IMR-90 (cell line): Measurements from ENCODE around the gene SNAPC2. TPM values are rescaled to one million over a fixed set of nuclear protein-coding genes. Genes with fewer than 3 reads are reported as not detected.

ENCODE experiments used
- ATAC-seq: fragments of 200-7000 bp; cut with Tn5 transposase; 2 replicates; pipeline ENCODE4 v1.9.1; 2020; ENCODE audit warnings: low read depth, mild to moderate bottlenecking, moderate library complexity
- BruUV-seq: library from RNA; stranded (reverse); fragments of 400-500 nt; replicated peaks from 2 replicates; lab custom pipeline; 2021; lab: Mats Ljungman, UMichigan
- CTCF ChIA-PET: fragments of 300-600 bp; formaldehyde crosslinking; extraction: SDS; loops from one replicate; lab custom pipeline; 2021; ENCODE audit warnings: antibody characterized with exemption; lab: Yijun Ruan, JAX
- POLR2A ChIA-PET: fragments of 300-600 bp; sonication (Branson Sonifier 250); formaldehyde crosslinking; loops from one replicate; lab custom pipeline; 2022; ENCODE audit warnings: antibody characterized with exemption; ENCODE audit not compliant: unreplicated experiment; lab: Charles Lee
- DNase-seq: peaks from one replicate; pipeline ENCODE4 v3.0.0; 2013
- H2AFZ ChIP-seq: replicated peaks from 2 replicates; pipeline ENCODE3; 2013; ENCODE audit warnings: low read length, mild to moderate bottlenecking; ENCODE audit not compliant: poor library complexity
- H2AK5ac ChIP-seq: 2 replicates; pipeline ENCODE4 v1.6.1; 2013; ENCODE audit warnings: low read depth, low read length, inconsistent platforms
- H2AK9ac ChIP-seq: replicated peaks from 2 replicates; pipeline ENCODE3; 2013; ENCODE audit warnings: mild to moderate bottlenecking, low read depth, low read length, moderate library complexity; ENCODE audit not compliant: poor library complexity
- H2BK120ac ChIP-seq: 2 replicates; pipeline ENCODE4 v1.6.1; 2013; ENCODE audit warnings: low read depth, low read length, inconsistent platforms
- H2BK15ac ChIP-seq: 3 replicates; pipeline ENCODE4 v1.6.1; 2013; ENCODE audit warnings: low read depth, low read length, inconsistent platforms
- H2BK20ac ChIP-seq: 2 replicates; pipeline ENCODE4 v1.6.1; 2013; ENCODE audit warnings: low read depth, mild to moderate bottlenecking, inconsistent platforms, low read length, moderate library complexity
- H2BK5ac ChIP-seq: 2 replicates; pipeline ENCODE4 v1.6.1; 2013; ENCODE audit warnings: mild to moderate bottlenecking, low read depth, low read length, inconsistent platforms; ENCODE audit not compliant: poor library complexity, severe bottlenecking
- H3K14ac ChIP-seq: replicated peaks from 2 replicates; pipeline ENCODE4 v1.6.1; 2013; ENCODE audit warnings: low read depth, low read length, inconsistent platforms
- H3K18ac ChIP-seq: 2 replicates; pipeline ENCODE4 v1.6.1; 2013; ENCODE audit warnings: low read depth, low read length, control low read depth
- H3K23ac ChIP-seq: 2 replicates; pipeline ENCODE4 v1.6.1; 2013; ENCODE audit warnings: low read depth, low read length, inconsistent platforms
- H3K27ac ChIP-seq: 2 replicates; pipeline ENCODE4 v1.5.1; 2013; ENCODE audit warnings: mild to moderate bottlenecking, control low read depth, low read length; ENCODE audit not compliant: insufficient read depth
- H3K27me3 ChIP-seq: 2 replicates; pipeline ENCODE4 v1.6.1; 2013; ENCODE audit warnings: low read length; ENCODE audit not compliant: control insufficient read depth, insufficient read depth
- H3K36me3 ChIP-seq: 2 replicates; pipeline ENCODE4 v1.6.1; 2013; ENCODE audit warnings: low read length, mixed read lengths; ENCODE audit not compliant: control insufficient read depth, insufficient read depth
- H3K4ac ChIP-seq: 2 replicates; pipeline ENCODE4 v1.6.1; 2013; ENCODE audit warnings: low read depth, low read length, inconsistent platforms
- H3K4me1 ChIP-seq: 2 replicates; pipeline ENCODE4 v1.6.1; 2013; ENCODE audit warnings: low read length, mixed read lengths; ENCODE audit not compliant: control insufficient read depth, insufficient read depth
- H3K4me2 ChIP-seq: 2 replicates; pipeline ENCODE4 v1.6.1; 2013; ENCODE audit warnings: low read depth, mild to moderate bottlenecking, control low read depth, low read length, moderate library complexity
- H3K4me3 ChIP-seq: 2 replicates; pipeline ENCODE4 v1.5.1; 2013; ENCODE audit warnings: low read depth, mild to moderate bottlenecking, control low read depth, low read length, moderate library complexity; ENCODE audit not compliant: insufficient read depth
- H3K56ac ChIP-seq: 2 replicates; pipeline ENCODE4 v1.6.1; 2013; ENCODE audit warnings: low read length, inconsistent platforms; ENCODE audit not compliant: insufficient read depth; ENCODE audit errors: extremely low read depth
- H3K79me1 ChIP-seq, 2 experiments: 2 replicates each; pipeline ENCODE4 v1.6.1; 2013; ENCODE audit warnings: low read length in 2 of 2, inconsistent platforms in 1 of 2, low read depth in 1 of 2
- H3K9ac ChIP-seq: 2 replicates; pipeline ENCODE4 v1.6.1; 2013; ENCODE audit warnings: low read depth, low read length, control low read depth
- H3K9me1 ChIP-seq: 2 replicates; pipeline ENCODE4 v1.6.1; 2013; ENCODE audit warnings: low read length, inconsistent platforms; ENCODE audit not compliant: insufficient read depth
- H3K9me3 ChIP-seq: 2 replicates; pipeline ENCODE4 v1.6.1; 2013; ENCODE audit warnings: low read length; ENCODE audit not compliant: control insufficient read depth, insufficient read depth
- H4K20me1 ChIP-seq: 2 replicates; pipeline ENCODE4 v1.6.1; 2013; ENCODE audit warnings: low read length, inconsistent platforms; ENCODE audit not compliant: insufficient read depth
- H4K5ac ChIP-seq: 2 replicates; pipeline ENCODE4 v1.6.1; 2013; ENCODE audit warnings: mild to moderate bottlenecking, low read depth, low read length, control low read depth
- H4K8ac ChIP-seq, 2 experiments: 2 replicates each; pipeline ENCODE4 v1.6.1; 2013; ENCODE audit warnings: low read depth in 2 of 2, low read length in 2 of 2, control low read depth in 1 of 2, inconsistent platforms in 1 of 2
- H4K91ac ChIP-seq: 2 replicates; pipeline ENCODE4 v1.6.1; 2013; ENCODE audit warnings: low read depth, low read length, inconsistent platforms; ENCODE audit not compliant: insufficient read depth
- BHLHE40 ChIP-seq: fragments of 150-350 bp; IDR thresholded peaks from 2 replicates; pipeline ENCODE4 v1.6.1; 2016; ENCODE audit warnings: mild to moderate bottlenecking, low read depth, low read length
- CEBPB ChIP-seq: IDR thresholded peaks from 2 replicates; pipeline ENCODE4 v1.6.1; 2012; ENCODE audit warnings: low read depth, low read length, improper control_type of control experiment
- CHD1 ChIP-seq: IDR thresholded peaks from 2 replicates; pipeline ENCODE4 v1.6.1; 2012; ENCODE audit warnings: low read depth, low read length, improper control_type of control experiment
- CTCF ChIP-seq: conservative IDR thresholded peaks from 2 replicates; pipeline ENCODE4 v1.5.1; 2012; ENCODE audit warnings: mild to moderate bottlenecking, low read depth, low read length, improper control_type of control experiment
- ELK1 ChIP-seq: fragments of 150-350 bp; IDR thresholded peaks from 2 replicates; pipeline ENCODE4 v1.6.1; 2016; ENCODE audit warnings: low read depth, mild to moderate bottlenecking, low read length, moderate library complexity, borderline replicate concordance
- FOS ChIP-seq: fragments of 150-350 bp; IDR thresholded peaks from 2 replicates; pipeline ENCODE4 v1.6.1; 2016; ENCODE audit warnings: low read depth, low read length
- MAZ ChIP-seq: IDR thresholded peaks from 2 replicates; pipeline ENCODE4 v1.6.1; 2012; ENCODE audit warnings: low read depth, mild to moderate bottlenecking, low read length, improper control_type of control experiment, moderate library complexity, borderline replicate concordance
- MXI1 ChIP-seq: IDR thresholded peaks from 2 replicates; pipeline ENCODE4 v1.6.1; 2012; ENCODE audit warnings: low read depth, mild to moderate bottlenecking, low read length, moderate library complexity, borderline replicate concordance
- NFE2L2 ChIP-seq: fragments of 150-350 bp; IDR thresholded peaks from 2 replicates; pipeline ENCODE4 v1.6.1; 2016; ENCODE audit warnings: low read depth, mild to moderate bottlenecking, low read length
- POLR2A ChIP-seq: IDR thresholded peaks from 2 replicates; pipeline ENCODE4 v1.6.1; 2012; ENCODE audit warnings: mild to moderate bottlenecking, low read depth, low read length
- RCOR1 ChIP-seq: IDR thresholded peaks from 2 replicates; pipeline ENCODE4 v1.6.1; 2012; ENCODE audit warnings: mild to moderate bottlenecking, low read length, improper control_type of control experiment; ENCODE audit not compliant: insufficient replicate concordance
- RFX5 ChIP-seq: IDR thresholded peaks from 2 replicates; pipeline ENCODE4 v1.8.0; 2012; ENCODE audit warnings: low read depth, mild to moderate bottlenecking, low read length, moderate library complexity
- SMC3 ChIP-seq: fragments of 150-350 bp; IDR thresholded peaks from 2 replicates; pipeline ENCODE4 v1.6.1; 2016; ENCODE audit warnings: low read depth, mild to moderate bottlenecking, antibody characterized with exemption, low read length, moderate library complexity
- USF2 ChIP-seq: fragments of 150-350 bp; IDR thresholded peaks from 2 replicates; pipeline ENCODE4 v1.6.1; 2017; ENCODE audit warnings: mild to moderate bottlenecking, antibody characterized with exemption, low read length, low read depth
- WGBS, 2 experiments: methylation state at CpG; one replicate each; pipeline versions ENCODE4 v1.1.5 to v1.1.7; 2013; ENCODE audit warnings: missing lambda C conversion rate in 2 of 2; ENCODE audit not compliant: insufficient read length in 1 of 2; ENCODE audit errors: extremely low coverage in 2 of 2; 5-methylcytosine and 5-hydroxymethylcytosine counted together
- dilution Hi-C: fragments of 300-500 bp; cut with HindIII; formaldehyde crosslinking; loops from one replicate; pipeline ENCODE4 v1.14.3; 2018; ENCODE audit warnings: low sequenced_read_pairs; ENCODE audit not compliant: unreplicated experiment
- in situ Hi-C: fragments of 300-500 bp; cut with MboI; formaldehyde crosslinking; loops from 3 replicates; pipeline ENCODE4 v1.14.3; 2019; ENCODE audit warnings: low sequenced_read_pairs, inconsistent platforms, mixed read lengths
- intact Hi-C: fragments of 100-400 bp; cut with micrococcal nuclease; formaldehyde crosslinking; loops from 2 replicates; pipeline ENCODE4 v1.10.0; 2022
- polyA plus RNA-seq, 3 experiments: library from polyadenylated mRNA; depleted of rRNA; stranded (reverse); fragments of >200 nt; gene quantifications; 2 replicates each; pipeline ENCODE4 v1.2.3, GENCODE V29; 2012; ENCODE audit warnings: low replicate concordance in 1 of 3
- total RNA-seq: library from RNA; depleted of rRNA; stranded (reverse); fragments of >200 nt; gene quantifications from 2 replicates; pipeline ENCODE4 v1.2.3, GENCODE V29; 2012

The SNAPC2 gene
- total and polyA plus RNA-seq, 2 of the 4 experiments (the other 2 are of a cell fraction), result 12.5 to 29.2 TPM

- Histone ChIP-seq H2AK5ac (peak overlapping the region; percentile 90), H2BK20ac (no peak overlapping the region), H3K36me3 (peaks cover 23% of the 10 kb centered on the region), H3K23ac (no peak overlapping the region), H3K9ac (peak overlapping the region; percentile 40), H3K27me3 (no peaks in the 10 kb centered on the region), H3K4me3 (no peak overlapping the region), H4K8ac (peak overlapping the region; percentile 3 to 72; a peak in 1 of 4 replicates), H3K4me1 (peaks cover 21% of the 10 kb centered on the region), H3K9me3 (no peaks in the 10 kb centered on the region), H3K9me1 (peaks cover 9% of the 10 kb centered on the region; the same call in 1 of the 2 replicates), H4K20me1 (peaks cover 15% of the 10 kb centered on the region), H2AFZ (peak overlapping the region; percentile 27), H2AK9ac (peak overlapping the region; percentile 86), H4K91ac (peak overlapping the region; percentile 29; the same call in 1 of the 2 replicates), H3K4me2 (no peak overlapping the region), H2BK15ac (peak overlapping the region; percentile 13; the same call in 1 of the 3 replicates), H3K56ac (no peak overlapping the region), H3K18ac (no peak overlapping the region; the same call in 1 of the 2 replicates), H3K4ac (peak overlapping the region; percentile 80), H2BK5ac (peak overlapping the region; percentile 23), H3K79me1 (peaks cover 7 to 14% of the 10 kb centered on the region in 2 experiments; a peak in 2 of 4 replicates), H3K14ac (no peak overlapping the region), H3K27ac (peak overlapping the region; percentile 95; the same call in 1 of the 2 replicates), H2BK120ac (peak overlapping the region; percentile 23), H4K5ac (no peak overlapping the region; the same call in 1 of the 2 replicates)
- no TSS peak for BruUV-seq
- 92% methylated on average over 12 of the region's 23 CpGs; no CpG with 5 or more reads in 1 of the 2 experiments for whole genome bisulfite sequencing, 2 experiments
- dilution Hi-C loops, result no loop called here
- POLR2A ChIA-PET, result interaction anchor here (1.0 kb wide), 1 partner anchor 463 kb away, joined by 5 read pairs; the partner anchor contains the start of gene RAB11B
- in situ Hi-C loops, result no loop called here
- TF ChIP-seq USF2 (no peak), RFX5 (no peak), CHD1 (no peak), FOS (no peak), ELK1 (no peak), SMC3 (no peak), BHLHE40 (no peak), CEBPB (no peak), RCOR1 (no peak), NFE2L2 (no peak), MAZ (no peak), CTCF (no peak), MXI1 (no peak), POLR2A (no peak)
- CTCF ChIA-PET, result no interaction called here
- DNase-seq (no peak), ATAC-seq (no peak)
- intact Hi-C loops, result no loop called here
Observed at GRCh38 chr19:7927605-7928333, 7.6 kb downstream of the SNAPC2 start.
